ENCODE data around the gene POMGNT1.

Gene POMGNT1

GRCh38 chr1:46193285-46193684 lies 4.9 kb downstream of the POMGNT1 start:
- Histone ChIP-seq H3K36me3 (ENCODE audit: control insufficient read depth in 2 of 2, insufficient read depth in 1 of 2, low read length in 2 of 2) (peaks cover 0 to 87% of the 10 kb centered on the region in 2 experiments; a peak in 1 of 3 replicates), H3K9me3 (ENCODE audit: control insufficient read depth, insufficient read depth, low read depth, low read length) (no peaks in the 10 kb centered on the region), H3K4me3 (ENCODE audit: low read depth, low read length) (no peak overlapping the region), H3K4me1 (ENCODE audit: control insufficient read depth, insufficient read depth, low read length) (no peaks in the 10 kb centered on the region), H3K27ac (ENCODE audit: extremely low read depth, low read depth, low read length) (no peak overlapping the region)
- POLR2A ChIA-PET = interaction anchor here (0.8 kb wide), 2 partner anchors 10 to 54 kb away, joined by 3 to 4 read pairs; no protein-coding TSS in a partner anchor
- TF ChIP-seq ZBTB44 (tag by site-specific recombination; IDR thresholded peaks at IDR 0.05) = no peak
- TF ChIP-seq TRIM28 (IDR thresholded peaks at IDR 0.05; ENCODE audit: borderline replicate concordance, low read length) = no peak
- TF ChIP-seq SP3 (tag by site-specific recombination; IDR thresholded peaks at IDR 0.05) = no peak
- no peak for TF ChIP-seq HOXA7 (CRISPR knock-in tag; IDR thresholded peaks at IDR 0.05; ENCODE audit: borderline replicate concordance)
- no peak for TF ChIP-seq ZNF138 (tag by site-specific recombination; IDR thresholded peaks at IDR 0.05; ENCODE audit: borderline replicate concordance)
- TF ChIP-seq ZNF266 (tag by site-specific recombination; IDR thresholded peaks at IDR 0.05; ENCODE audit: low read depth) = no peak
- no peak for TF ChIP-seq ZNF335 (tag by site-specific recombination; conservative IDR thresholded peaks at IDR 0.05)
- no peak for TF ChIP-seq ZNF843 (tag by site-specific recombination; IDR thresholded peaks at IDR 0.05)
- TF ChIP-seq ZNF664 (tag by site-specific recombination; IDR thresholded peaks at IDR 0.05) = no peak
- no peak for TF ChIP-seq ZNF544 (tag by site-specific recombination; IDR thresholded peaks at IDR 0.05)
- TF ChIP-seq ZNF302 (tag by site-specific recombination; IDR thresholded peaks at IDR 0.05; ENCODE audit: low read depth) = no peak
- no peak for TF ChIP-seq ZBTB20 (tag by site-specific recombination; IDR thresholded peaks at IDR 0.05)
- CTCF ChIA-PET = no interaction called here

- ChIA-PET CTCF (interaction anchor here (0.6 to 1.4 kb wide), 3 partner anchors 31 to 681 kb away, joined by 3 to 4 read pairs (median 3); no protein-coding TSS in a partner anchor), POLR2A (no interaction called here)
- Histone ChIP-seq H3K9me3 (ENCODE audit: control insufficient read depth, insufficient read depth, low read depth, low read length) (no peaks in the 10 kb centered on the region), H3K4me3 (ENCODE audit: low read depth, low read length) (no peak overlapping the region), H3K36me3 (ENCODE audit: control insufficient read depth in 2 of 2, insufficient read depth in 1 of 2, low read length in 2 of 2) (peaks cover 0 to 98% of the 10 kb centered on the region in 2 experiments; a peak in 1 of 3 replicates), H3K4me1 (ENCODE audit: control insufficient read depth, insufficient read depth, low read length) (no peaks in the 10 kb centered on the region), H3K27ac (ENCODE audit: extremely low read depth, low read depth, low read length) (no peak overlapping the region)
- TF ChIP-seq PRDM6 (tag by site-specific recombination; IDR thresholded peaks at IDR 0.05) (no peak), ZBTB1 (tag by site-specific recombination; IDR thresholded peaks at IDR 0.05) (no peak), ZNF155 (tag by site-specific recombination; IDR thresholded peaks at IDR 0.05) (no peak)
Observed at GRCh38 chr1:46192171-46192570, 6.1 kb downstream of the POMGNT1 start.

- Histone ChIP-seq H3K27ac (ENCODE audit: extremely low read depth, low read depth, low read length) (no peak overlapping the region), H3K9me3 (ENCODE audit: control insufficient read depth, insufficient read depth, low read depth, low read length) (no peaks in the 10 kb centered on the region), H3K4me1 (ENCODE audit: control insufficient read depth, insufficient read depth, low read length) (no peaks in the 10 kb centered on the region), H3K36me3 (ENCODE audit: control insufficient read depth in 2 of 2, insufficient read depth in 1 of 2, low read length in 2 of 2) (peaks cover 0 to 93% of the 10 kb centered on the region in 2 experiments; a peak in 1 of 3 replicates), H3K4me3 (ENCODE audit: low read depth, low read length) (no peak overlapping the region)
- ChIA-PET CTCF (interaction anchor here (0.5 to 3.1 kb wide), 3 partner anchors 15 to 32 kb away, joined by 3 to 9 read pairs (median 4); no protein-coding TSS in a partner anchor), POLR2A (no interaction called here)
- no peak for TF ChIP-seq EGR2 (tag by site-specific recombination; IDR thresholded peaks at IDR 0.05; ENCODE audit: low read depth)
- no peak for TF ChIP-seq ZNF626 (tag by site-specific recombination; IDR thresholded peaks at IDR 0.05)
- TF ChIP-seq ZXDB (tag by site-specific recombination; IDR thresholded peaks at IDR 0.05) = no peak
- TF ChIP-seq ZNF530 (tag by site-specific recombination; IDR thresholded peaks at IDR 0.05; ENCODE audit: low read depth) = no peak
- TF ChIP-seq ZFP37 (tag by site-specific recombination; IDR thresholded peaks at IDR 0.05) = no peak
- no peak for TF ChIP-seq ZNF645 (tag by site-specific recombination; IDR thresholded peaks at IDR 0.05)
- TF ChIP-seq ZNF549 (tag by site-specific recombination; IDR thresholded peaks at IDR 0.05) = no peak
- TF ChIP-seq ZNF354C (tag by site-specific recombination; IDR thresholded peaks at IDR 0.05; ENCODE audit: borderline replicate concordance, low read depth) = no peak
- no peak for TF ChIP-seq ZNF148 (tag by site-specific recombination; IDR thresholded peaks at IDR 0.05; ENCODE audit: borderline replicate concordance)
- TF ChIP-seq ZNF324 (tag by site-specific recombination; IDR thresholded peaks at IDR 0.05) = no peak
- TF ChIP-seq ZNF837 (tag by site-specific recombination; IDR thresholded peaks at IDR 0.05) = no peak
- no peak for TF ChIP-seq ZNF664 (tag by site-specific recombination; IDR thresholded peaks at IDR 0.05)
Observed at GRCh38 chr1:46191033-46191701, 7.1 kb downstream of the POMGNT1 start.
